ENCODE data around the gene GRM4.
"Not testable (repeated sequence)": the region's sequence is repeated elsewhere in the genome, so short reads cannot be mapped to it uniquely, and the experiment has no call there.

Gene GRM4

GRCh38 chr6:34020807-34021553 lies 124.9 kb downstream of the GRM4 start:
- no peak for DNase-seq (ENCODE audit: low spot score)

DNA sequence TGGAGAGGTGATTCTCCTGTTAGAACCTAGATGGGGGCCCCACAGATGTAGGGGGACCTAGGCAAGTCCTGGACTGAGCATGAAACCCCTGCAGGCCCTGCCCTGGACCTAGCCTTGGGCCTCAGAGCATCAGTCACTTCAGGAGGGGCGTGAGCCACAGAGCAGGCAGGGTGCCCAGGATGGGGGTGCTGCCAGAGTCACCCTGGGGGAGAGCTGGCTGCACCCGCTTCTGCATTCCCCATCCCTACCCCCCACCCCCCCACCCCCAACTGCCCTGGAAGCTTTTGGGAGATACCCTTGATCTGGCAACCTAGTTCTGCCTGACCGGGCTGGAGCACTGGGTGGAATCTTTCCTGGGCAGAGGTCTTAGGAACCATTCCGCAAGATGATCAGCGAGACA lies 125.6 kb downstream of the GRM4 start:
- no peak for DNase-seq (ENCODE audit: low spot score)

DNA sequence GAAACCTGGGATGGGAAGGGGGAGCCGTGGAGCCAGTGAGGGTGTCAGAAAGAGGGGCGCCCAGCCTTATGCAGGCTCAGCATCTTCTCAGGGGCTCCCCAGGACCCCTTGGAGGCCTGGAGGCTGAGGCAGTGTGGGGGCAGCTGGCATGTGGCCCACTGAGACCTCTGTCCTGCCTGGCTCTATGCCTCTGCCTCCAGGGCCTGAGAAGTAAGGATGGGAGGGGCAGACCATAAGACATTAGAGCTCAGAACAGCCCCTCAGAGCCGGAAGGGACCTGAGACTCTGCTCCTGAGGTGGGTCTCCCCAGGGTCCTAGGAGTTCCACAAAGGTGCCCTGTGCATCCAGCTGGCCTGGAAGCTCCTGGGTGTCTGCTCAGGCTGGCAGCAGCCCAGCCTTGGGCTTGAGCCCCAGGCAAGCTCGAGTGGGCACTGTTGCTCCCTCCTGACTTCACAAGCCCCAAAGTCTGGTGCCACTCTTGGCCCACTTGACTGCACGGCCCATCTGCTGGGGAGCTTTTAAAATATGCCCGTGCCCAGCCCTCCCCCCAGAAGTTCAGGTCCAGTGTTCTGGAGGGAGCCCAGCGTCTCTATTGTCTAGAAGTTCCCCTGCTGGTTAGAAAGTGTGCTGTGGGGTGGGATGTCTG lies 126.8 kb downstream of the GRM4 start:
- no peak for DNase-seq (ENCODE audit: low spot score)

DNA sequence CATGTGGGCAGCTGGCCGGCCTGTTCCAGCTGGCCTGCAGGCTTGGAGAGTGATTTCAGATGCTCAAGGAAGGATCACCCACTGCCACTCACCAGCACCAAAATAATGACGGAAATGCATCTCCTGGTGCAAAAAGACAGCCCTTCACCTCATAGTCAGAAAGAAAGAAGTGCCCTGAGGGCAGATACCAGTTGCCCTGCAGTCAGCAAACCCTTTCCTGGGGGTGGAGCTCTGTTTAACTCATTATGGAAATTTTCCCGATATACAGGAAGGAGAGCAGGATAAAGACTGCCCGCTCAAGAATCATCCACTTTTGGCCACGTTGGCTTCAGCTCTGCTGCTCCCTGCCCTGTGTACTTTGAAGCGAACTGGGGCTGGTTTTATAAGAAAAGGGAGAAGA lies 127.9 kb downstream of the GRM4 start:
- no peak for DNase-seq (ENCODE audit: low spot score)

GRCh38 chr6:34017106-34017805 lies 128.6 kb downstream of the GRM4 start:
- DNase-seq (ENCODE audit: low spot score), result no peak

DNA sequence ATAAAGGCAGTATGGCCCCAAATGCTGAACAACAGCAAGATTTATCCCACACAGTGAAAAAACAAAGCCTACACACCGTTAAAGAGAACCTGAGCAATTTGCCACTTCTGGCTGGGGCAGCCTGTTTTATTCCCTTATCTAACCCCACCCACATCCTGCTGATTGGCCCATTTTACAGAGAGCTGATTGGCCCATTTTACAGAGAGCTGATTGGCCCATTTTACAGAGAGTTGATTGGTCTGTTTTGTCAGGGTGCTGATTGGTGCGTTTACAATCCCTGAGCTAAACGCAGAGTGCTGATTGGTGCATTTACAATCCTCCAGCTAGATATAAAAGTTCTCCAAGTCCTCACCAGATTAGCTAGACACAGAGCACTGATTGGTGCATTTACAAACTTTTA lies 129.3 kb downstream of the GRM4 start:
- DNase-seq (ENCODE audit: low spot score), result not testable (repeated sequence)

- DNase-seq (ENCODE audit: low spot score), result no peak
Observed at GRCh38 chr6:34015586-34015985, 130.3 kb downstream of the GRM4 start.

DNA sequence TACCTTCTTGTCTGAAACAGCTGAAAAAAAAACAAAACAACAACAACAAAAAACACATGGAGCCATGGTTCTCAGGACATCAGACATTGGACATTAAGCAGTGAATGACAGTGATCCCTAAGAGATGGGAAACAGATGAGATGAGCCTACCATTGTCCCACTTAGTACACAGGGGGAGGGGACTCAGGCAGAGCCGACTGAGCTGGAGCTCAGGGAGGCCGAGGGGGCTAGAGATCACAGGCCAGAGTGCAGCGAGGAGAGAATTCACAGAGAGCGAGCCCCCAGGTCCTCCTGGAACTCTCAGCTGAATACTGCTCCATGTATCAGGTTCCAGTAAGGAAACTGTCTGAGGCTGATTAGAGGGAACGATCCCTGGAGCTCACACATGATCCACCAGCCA lies 134.6 kb downstream of the GRM4 start:
- DNase-seq (ENCODE audit: low spot score), result no peak

- DNase-seq (ENCODE audit: low spot score), result no peak
Observed at GRCh38 chr6:34005901-34006531, 139.9 kb downstream of the GRM4 start.

DNA sequence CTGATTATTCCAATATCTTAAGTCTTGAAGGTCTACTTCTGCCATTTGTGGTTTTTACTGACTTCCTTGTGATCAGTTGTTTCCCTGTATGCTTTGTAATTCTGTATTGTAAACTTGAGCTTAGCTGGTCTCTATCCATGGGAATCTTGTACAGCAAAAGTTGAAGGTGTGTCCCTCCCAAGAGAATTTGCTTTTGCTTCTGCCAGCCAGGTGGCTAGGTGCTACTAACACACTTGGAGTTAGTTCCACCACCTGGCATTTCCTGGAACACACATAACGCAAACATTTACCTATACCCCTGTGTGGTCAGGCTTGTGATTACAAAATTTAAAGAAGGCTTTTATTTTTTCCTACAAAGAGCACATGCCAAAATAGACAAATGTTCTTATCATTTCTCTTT lies 141.2 kb downstream of the GRM4 start:
- DNase-seq (ENCODE audit: low spot score), result no peak

DNA sequence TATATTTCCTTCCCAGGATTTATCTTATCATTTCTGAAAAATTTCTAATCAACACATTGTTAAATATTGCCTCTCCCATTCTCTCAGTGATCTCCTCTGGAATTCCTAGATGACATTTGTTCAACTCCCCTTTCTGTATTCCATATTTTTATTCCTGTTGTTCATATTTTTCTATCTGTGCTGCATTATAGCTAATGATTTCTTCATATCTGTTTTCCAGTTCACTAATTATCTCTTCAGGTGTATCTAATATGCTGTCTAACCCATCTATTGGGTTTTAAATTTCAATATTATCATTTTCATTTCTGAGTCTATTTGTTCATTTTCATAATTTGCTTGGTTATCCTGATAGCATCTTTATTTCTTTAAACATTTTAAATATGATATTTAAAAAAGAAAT lies 141.9 kb downstream of the GRM4 start:
- DNase-seq (ENCODE audit: low spot score), result no peak

DNA sequence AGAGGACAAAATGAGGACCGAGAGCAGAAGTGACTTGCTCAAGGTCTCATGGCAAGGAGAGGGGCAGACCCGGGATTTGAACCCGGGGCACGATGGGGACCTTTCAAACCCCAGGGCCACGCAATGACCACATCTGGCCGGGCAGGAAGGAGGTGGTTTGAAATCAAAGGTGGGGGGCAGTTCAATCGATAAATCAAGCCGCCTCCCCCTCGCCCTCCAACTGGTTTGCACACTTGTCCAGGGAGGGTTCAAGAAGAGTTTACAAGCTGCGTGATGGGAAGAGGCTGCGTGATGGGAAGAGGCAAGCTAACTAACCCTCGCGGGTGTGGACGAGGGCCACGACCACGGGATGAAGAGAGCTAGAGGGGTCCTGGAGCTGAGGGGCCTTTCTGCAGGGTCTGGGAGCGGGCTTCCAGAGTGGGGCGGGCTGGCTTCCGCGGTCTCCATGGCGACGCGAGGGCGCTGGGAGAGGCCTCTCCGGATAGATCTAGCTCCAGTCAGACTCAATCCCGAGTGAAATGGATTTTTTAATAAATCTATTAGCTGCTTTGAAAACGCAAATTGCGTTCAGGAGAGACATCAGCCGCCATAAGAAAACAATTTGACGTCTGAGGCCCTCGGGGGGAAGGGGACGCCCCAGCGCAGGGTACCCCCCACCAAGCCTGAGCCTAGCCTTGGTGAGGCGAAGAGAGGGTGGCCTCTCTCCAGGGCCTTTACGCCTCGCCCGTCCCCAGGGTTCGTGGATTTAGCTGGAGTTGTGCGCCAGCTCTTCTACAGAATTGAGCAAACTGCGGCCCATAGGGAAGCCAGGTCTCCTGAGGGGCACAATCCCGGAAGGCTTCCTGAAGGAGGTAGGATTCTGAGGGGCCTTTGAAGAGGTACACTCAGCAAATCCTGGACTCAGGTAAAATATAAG lies 143.9 kb downstream of the GRM4 start:
- DNase-seq (ENCODE audit: low spot score), result no peak

DNA sequence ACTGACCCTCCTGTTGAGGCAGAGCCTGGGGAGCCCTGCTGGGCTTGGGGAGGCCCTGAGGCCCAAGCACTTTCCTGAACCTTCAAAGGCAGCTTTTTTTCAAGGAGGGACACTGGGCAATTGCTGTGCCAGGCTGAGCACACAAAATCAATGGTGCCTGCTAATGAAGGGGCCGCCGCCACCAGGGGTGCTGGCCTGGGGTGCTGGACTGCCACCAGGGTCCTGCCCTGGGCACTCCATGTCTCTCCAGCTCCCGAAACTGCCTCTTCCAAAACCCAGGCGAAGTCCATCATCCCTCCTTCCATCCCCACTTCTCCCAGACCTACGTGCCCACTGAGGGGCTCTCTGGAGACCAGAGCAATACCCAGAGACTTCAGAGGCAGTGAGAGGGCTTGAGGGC lies 145.6 kb downstream of the GRM4 start:
- no peak for DNase-seq (ENCODE audit: low spot score)

GRCh38 chr6:33999567-33999966 lies 146.3 kb downstream of the GRM4 start:
- no peak for DNase-seq (ENCODE audit: low spot score)

DNA sequence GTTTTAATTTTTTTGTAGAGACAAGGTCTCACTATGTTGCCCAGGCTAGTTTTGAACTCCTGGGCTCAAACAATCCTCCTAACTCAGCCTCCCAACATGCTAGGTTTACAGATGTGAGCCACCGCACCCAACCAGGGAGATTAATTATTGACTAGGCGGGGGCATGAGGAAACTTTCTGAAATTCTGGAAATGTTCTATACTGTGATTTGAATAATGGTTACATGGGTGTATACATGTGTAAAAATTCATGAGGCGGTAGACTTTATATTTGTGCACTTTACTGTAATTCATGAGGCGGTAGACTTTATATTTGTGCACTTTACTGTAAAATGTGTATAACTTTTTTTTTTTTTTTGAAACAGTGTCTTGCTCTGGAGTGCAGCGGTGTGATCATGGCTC lies 147.2 kb downstream of the GRM4 start:
- DNase-seq (ENCODE audit: low spot score), result no peak

GRCh38 chr6:33997265-33997664 lies 148.6 kb downstream of the GRM4 start:
- no peak for DNase-seq (ENCODE audit: low spot score)

DNA sequence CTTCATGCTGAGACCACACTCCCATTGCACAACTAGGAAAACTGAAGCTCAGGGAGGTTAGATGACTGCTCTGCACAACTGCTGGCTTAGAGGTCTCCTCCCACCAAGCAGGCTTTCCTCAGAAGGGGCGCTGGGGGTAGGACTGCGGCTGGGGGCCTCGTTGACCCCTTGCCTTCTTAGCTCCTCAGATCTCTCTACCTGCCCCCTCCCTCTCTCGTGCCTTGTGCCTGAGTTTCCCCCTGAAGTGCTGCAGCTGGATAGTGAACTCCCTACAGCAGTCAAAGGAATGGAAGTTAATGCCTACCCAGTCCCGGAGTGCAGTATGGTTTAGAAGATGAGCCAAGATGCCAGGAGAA lies 149.8 kb downstream of the GRM4 start:
- no peak for DNase-seq (ENCODE audit: low spot score)

- DNase-seq (ENCODE audit: low spot score), result no peak
Observed at GRCh38 chr6:33995309-33996119, 150.4 kb downstream of the GRM4 start.

GRCh38 chr6:33994472-33995308 lies 151.2 kb downstream of the GRM4 start:
- DNase-seq (ENCODE audit: low spot score), result no peak

Data from hepatic stellate cell (primary cell).